Testis (tissue), 2 donors: ENCODE data around the gene HOXB3.

Experiments used
- CTCF ChIP-seq, 3 experiments: fragments of 450-650 bp in 2 of 3; fragments of 200-600 bp in 1 of 3; sonication (generic) in 1 of 3; IDR thresholded peaks; one replicate each; pipeline ENCODE4 v1.5.1; 2016 to 2019; ENCODE audit warnings: antibody characterized with exemption in 3 of 3, mild to moderate bottlenecking in 2 of 3, moderate library complexity in 1 of 3
- POLR2A ChIP-seq: fragments of 450-650 bp; IDR thresholded peaks from one replicate; pipeline ENCODE4 v1.6.1; 2017; ENCODE audit warnings: antibody characterized with exemption, mild to moderate bottlenecking, moderate library complexity

GRCh38 chr17:48499248-48499647 is 90.8 kb downstream of the HOXB3 start:
- TF ChIP-seq POLR2A, result no peak
- TF ChIP-seq CTCF (IDR thresholded peaks at IDR 0.05), result no peak
